ENCODE results near the gene GAREM1.

DNA sequence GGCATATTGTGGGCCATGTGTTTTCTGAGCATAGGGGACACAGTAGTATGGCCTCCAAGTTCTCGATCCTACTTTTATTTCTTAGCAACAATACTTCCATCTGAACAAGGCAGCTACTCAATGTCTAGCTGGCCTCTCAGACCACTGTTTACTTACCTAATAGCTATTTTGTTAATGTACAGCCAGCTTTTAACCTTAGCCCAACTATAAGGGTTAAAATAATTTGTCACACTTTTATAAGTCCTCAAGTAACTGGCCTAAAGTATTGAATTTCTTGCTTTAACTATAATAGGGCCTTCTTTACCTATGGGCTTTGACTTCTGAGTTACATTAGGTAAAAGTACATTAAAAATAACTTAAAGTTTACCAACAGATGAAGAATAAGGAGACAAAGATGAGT, 117.4 kb downstream of the GAREM1 start:
- no peak for TF ChIP-seq POLR2A (IDR thresholded peaks at IDR 0.05; ENCODE audit: low read depth, low read length)
- no peak for TF ChIP-seq POLR2AphosphoS5 (IDR thresholded peaks at IDR 0.05; ENCODE audit: low read depth, low read length)
